ENCODE results near the gene PPBP.

Gene PPBP, protein sequence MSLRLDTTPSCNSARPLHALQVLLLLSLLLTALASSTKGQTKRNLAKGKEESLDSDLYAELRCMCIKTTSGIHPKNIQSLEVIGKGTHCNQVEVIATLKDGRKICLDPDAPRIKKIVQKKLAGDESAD

DNA sequence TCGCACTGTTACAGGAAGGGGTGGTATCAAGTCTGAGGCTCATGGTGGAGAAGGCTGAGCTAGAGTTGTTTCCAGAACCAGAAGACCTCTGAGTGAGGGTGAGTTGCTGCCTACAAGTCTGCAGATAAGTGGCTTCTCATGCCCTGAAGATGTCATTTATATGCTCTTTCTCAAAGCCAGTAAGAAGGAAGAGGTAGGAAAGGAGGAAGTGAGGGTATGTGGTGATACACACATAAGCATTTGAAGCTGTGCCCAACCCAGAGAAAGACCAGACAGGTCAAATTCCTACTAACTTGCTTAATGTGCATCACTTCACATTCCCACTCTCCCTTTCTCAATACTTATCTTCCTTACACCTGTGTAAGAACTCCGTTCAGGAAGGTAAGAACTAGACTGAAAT, at the start of gene PPBP:
PPBP (minus strand) TSS at position 130 of the 400 bp plus-strand sequence; CDS start at position 43, 87 bp downstream.
- no peak for DNase-seq

DNA sequence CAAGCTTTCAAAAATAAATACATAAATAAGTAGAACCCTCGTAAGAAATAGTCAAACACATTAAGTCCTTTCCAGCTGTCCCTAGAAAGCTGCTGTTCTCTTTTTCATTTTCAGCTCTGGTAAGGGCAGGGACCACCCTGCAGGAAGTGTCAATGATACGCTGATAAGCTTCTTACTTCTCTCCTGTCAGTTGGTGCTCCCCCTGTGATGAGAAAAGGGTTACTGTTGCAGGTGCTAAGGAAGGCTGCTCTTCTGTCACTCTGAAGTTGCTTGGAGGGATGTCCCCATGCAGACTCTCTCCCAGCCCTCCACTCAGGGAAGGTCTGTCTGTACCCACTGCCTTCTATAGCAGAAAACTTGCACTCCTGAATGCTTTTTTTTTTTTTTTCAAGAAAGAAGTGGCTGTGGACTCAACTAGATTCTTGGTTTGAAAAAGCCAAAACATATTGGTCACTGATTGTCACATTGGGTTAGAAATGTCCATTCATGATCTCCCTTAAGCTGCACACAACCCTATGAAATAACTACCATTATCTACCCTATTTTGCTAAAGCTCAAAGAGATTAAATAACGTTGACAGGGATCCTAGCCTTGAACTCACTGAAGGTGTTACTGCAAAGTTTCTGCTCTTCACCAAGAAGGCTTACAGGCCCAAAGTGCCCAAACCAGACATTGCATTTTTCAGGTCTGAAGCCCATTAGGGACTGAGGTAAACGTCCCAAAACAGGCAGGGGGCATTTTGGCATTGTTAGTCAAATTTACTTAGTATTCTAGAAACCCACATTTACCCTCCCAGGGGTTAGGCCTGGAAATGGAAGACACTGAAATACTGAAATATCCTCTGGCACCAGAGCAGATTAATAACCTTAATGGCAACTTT, 49.3 kb upstream of the PPBP start:
- no peak for DNase-seq

DNA sequence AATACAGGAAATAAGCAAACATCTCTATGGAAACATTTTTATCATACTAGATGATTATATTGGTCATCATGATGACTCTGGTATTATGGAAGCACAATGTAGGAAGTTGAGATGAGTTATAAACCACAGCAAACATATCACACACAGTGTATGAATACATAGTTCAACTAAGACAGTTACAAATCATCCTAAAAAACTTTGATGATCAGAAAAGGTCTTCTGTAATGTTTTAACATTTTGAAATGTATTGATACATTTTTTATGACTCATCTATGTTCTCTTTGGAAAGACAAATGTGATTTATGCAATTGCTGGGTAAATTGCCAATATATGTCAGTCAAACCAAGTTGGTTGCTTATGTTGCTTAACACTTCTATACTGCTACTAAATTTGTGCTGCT, 45.7 kb upstream of the PPBP start:
- no peak for DNase-seq

DNA sequence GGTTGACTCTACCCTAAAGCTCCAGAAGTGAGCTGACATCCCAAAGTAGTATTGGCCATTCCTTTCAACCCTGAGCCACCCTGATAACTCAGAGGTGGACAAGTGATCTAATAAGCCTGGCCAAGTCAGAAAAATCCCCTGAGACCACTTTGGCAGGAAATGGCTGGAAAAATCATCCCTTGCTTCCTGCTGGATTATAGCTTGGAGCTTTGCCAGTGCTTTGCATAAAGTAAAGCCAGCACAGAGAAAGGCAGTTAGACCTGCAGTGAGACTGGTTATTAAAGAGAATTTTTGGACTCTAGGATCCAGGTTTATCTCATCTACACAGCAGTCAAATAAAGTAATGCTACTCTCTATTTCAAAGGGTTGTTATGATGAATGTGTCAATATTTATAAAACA, 44.1 kb upstream of the PPBP start:
- DNase-seq, result no peak

DNA sequence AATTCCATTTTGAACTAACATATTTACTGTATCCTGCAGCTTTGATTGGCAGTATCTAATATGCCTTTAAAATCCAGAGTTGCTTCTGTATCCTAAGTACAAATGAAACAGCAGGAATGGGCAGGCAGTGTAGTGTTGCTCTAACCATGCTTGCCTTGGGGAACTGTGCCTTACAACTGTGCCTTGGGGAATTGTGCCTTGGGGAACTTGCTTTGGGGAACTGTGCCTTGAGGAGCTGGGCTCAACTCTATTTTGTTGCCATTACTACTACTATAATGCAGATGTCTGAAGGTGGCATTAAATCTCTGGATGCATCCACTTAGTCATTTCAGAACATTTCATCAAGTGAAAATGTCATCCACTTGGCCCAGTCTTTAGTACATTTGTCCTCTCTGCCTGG, 43.6 kb upstream of the PPBP start:
- DNase-seq, result no peak

DNA sequence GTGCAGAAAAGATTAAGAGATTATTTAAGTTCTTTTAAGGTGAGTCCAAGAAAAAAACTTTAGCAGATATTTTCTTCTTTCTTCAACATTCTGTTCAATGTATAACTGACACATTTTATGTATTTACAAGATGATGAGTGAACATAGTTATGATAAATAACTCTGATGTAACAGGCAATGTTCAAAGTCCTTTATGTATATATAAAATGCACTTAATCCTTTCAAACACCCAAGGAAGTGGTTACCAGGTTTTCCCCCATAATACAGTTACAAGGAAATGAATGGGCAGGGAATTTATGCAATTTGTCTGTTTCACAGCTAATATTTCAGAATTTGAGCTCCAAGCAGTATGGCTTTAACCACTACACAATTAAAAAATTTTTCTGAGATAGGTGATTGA, 42.3 kb upstream of the PPBP start:
- DNase-seq, result no peak

DNA sequence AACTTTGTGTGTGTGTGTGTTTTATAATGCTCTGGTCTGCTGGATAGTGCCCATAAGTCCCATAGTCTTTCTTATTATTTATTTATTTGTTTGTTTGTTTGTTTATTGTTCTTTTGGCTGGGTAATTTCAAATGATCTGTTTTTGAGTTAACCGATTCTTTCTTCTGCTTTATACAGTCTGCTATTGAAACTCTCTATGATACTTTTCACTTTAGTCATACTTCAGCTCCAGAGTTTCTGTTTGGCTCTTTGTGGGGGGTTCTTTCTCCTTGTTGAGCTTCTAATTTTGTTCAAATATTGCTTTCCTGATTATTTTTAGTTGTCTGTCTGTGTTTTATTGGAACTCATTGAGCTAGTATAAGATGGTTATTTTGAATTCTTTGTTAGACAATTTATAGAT, 40.5 kb upstream of the PPBP start:
- DNase-seq, result no peak

DNA sequence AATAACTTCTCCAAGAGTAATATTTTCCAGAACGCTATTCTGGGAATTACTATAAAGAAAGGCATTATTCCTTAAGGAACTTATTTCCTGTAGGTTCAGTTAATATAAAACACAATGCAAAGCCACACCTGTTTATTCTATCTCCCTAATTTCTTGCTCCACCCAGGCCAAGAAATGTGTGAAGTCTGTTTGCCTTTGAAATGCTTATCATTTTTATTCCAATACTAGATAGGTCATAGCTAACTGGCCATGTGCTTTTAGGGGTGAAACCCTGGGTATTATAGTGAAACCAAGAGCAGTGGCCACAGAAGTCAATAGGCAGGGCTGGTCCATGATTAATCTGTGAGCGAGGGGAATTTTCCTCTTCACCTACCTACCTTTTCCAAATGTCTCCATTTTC, 35.7 kb upstream of the PPBP start:
- no peak for DNase-seq

DNA sequence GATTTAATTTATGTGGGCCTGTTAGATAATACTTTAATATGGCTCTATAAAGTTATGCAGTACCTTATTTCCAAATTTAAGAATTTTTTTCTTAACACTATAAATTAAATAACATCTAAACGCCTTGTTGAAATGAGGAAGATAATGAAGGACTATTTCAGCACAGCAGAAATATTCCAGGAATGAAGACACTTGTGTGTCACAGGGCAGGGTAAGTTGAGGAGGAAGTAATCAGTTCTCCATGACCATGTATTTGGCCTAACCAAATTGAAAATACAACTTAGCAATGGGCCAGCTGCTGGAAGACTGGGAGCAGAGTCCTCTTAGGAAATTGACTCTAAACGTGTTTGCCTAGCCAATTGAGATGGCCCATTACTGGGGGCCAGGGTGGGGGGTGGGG, 33.6 kb upstream of the PPBP start:
- no peak for DNase-seq

DNA sequence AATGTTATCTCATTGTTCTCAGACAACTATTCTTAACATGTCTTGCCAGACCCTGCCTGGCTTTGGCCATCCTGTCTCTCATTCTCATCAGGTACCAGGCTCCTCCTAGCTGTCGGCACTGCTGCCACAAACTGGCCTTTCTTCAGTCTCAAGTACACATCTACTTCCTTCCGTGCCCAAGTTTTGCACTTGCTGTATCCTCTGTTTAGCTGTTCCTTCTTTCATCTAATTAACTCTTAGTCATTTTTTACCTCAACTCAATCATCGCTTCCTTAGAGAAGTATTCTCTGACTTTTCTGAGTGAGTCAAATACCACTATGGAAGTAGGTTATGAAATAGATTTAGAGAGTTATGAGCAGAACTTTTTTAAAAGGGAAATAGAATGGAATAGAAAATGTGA, 30.8 kb upstream of the PPBP start:
- no peak for DNase-seq

DNA sequence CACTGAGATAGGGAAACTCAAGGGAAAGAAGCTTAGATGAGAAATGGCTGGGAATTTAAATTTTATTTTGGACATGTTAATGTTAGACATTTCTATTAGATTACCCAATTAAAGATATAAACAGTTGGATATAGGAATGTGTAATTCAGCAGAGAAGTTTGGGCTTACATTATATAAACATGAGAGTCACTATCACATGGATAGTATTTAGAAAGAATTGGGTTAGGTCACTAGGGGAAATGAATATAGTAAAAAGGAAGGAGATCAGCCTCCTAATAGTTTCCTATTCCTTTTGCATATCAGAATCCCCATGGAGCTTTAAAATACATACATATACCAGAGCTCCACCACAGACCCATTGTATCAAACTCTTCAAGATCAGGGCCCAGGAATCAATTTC, 30.1 kb upstream of the PPBP start:
- no peak for DNase-seq

DNA sequence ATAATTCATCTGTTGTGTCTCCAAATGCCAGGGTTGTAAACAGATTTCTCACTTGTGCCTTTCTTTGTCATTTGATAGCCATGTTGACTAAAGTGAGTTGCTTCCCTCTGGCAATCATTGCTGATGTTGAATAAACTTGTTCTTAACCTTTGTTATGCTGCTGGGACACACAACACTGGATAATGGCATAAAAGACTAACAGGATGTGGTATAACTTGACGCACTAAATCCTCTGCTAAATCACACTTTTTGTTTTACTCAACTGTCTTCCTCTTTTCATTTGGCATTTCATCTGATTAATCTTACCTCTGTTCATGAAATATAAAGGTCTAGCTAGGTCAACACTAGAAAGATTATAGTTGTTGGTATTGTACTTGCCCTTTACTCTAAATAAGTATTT, 28.1 kb upstream of the PPBP start:
- DNase-seq, result no peak

DNA sequence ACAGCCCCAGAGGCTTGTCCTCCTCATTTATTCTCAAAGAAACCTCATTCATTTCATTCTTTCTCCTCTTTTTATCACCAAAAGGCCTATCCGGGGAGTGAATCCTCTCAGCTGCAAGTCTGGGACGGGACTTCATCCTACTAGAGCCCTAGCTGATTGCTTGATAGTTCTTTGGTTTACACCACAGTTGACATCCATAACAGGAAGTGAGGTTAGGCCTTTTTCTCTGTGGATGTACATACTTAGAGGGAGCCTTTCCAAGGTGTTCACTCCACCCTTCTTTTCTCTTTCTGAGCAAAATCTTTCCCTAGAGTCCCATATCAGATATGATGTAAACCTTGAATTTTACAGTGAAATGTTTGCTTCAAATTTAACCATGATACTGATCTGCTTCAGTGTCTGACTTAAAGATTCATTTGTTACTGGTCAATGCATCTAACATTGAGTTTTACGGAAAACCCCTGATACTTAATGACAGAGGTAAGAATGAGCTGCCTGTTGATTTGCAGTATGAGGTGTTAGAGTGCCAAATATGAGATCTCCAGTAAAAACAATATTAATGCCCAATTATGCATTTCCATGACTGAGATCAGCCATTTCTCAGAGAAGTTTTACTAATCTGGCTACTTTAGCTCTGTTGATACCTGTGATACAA, 27.3 kb upstream of the PPBP start:
- no peak for DNase-seq

DNA sequence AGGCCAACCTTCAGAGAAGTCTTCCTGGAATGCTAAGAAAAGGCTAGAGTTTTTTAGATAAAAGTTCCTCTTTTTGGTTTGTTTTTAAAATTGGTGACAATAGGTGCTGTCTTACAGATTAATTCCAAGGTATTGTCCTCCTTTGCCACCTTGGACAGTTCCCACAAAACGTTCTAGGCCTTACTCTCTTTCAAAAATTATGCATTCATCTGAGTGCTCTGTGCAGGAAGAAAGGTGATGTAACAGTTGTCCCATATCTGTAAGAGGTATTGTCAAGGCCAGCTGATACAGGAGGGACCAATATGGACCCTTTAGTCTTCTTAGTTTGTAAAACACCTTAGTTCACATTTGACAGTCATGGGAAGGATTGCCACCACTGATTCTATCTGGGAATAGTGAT, 26.3 kb upstream of the PPBP start:
- no peak for DNase-seq

DNA sequence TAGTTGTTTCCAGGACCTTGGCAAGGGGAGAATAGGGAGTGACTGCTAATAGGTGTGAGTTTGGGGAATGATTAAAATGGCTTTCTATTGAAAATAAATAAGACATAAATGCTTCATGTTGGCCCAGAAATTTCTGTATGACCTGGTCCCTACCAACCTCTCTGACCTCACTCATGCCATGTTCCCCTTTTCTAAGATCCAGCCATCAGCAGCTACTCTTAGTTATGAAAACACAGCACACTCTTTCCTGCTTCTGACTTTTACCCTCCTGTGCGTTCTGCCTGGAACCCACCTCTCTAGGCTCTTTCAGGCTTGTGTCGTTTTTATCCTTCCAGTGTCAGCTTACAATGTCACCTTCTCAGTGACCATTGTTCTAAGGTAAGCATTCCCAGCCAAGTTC, 25.3 kb upstream of the PPBP start:
- no peak for DNase-seq

DNA sequence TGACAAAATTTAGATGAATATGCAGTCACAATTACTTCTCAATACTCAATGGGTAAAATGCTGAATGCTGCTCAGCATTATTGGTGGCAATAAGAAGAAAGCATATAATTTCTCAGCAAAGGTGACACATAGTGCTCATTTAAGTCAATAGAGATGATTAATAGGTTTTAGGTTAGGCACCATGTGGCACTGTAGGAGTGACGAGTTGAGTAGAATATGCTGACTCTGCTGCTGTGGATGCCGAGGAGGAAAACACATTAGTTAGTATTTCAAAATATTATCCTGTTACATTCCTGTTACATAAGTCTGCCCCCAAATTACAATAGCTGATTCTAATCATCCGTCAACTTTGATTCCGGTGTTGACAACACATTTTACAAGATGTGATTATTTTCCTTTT, 24.1 kb upstream of the PPBP start:
- no peak for DNase-seq

DNA sequence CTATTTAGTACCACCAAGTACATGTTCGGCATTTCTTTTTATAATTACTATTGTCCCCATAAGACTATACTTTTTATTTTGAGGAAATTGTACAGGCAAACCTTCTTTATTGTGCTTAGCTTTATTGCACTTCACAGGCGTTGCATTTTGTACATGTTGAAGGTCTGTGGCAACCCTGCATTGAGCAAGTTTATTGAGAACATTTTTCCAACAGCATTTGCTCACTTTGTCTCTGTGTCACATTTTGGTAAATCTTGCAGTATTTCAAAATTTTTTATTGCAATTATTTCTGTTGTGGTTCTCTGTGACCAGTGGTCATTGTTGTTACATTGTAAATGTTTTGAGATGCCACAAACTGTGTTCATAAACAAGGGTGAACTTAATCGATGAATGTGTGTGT, 21.3 kb upstream of the PPBP start:
- no peak for DNase-seq

DNA sequence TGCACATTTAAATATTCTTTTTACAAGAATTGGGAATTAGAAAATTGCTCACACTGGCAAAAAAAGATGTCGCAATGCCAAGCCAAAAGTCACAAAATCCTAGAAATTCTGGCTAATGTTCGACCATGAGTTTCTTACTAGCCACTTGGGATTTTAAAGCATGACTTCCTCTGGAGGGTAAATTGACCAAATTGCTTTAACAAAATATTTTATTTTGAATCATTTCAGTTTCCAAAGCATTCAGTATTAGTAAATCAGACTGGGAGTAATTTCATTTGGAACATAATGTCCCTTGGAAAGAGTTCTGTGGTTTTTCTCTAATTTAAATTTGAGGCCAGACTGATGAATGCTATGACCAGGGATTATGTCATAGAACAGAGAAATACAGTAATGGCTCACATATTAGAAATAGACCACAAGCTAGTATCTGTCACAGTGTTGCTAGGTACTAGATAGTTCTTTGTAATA, 18.1 kb upstream of the PPBP start:
- DNase-seq, result no peak

DNA sequence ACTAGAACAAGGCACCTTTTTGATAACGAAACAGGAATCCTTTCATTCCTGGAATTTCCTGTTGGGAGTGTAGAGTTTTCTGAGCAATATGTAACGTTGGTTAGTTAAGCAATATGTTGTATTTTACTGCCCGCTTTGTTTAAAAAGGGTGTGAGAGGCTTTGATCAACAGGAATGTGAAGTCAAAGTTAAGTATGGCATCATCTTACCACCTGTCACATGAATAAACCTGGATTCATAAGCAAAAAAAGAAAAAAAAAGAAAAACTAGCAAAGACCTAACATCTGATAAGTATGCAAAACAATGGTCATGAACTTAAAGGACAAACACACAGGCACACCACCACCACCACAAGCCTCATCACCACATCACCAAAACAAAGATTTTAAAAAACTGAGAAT, 17.5 kb upstream of the PPBP start:
- no peak for DNase-seq

DNA sequence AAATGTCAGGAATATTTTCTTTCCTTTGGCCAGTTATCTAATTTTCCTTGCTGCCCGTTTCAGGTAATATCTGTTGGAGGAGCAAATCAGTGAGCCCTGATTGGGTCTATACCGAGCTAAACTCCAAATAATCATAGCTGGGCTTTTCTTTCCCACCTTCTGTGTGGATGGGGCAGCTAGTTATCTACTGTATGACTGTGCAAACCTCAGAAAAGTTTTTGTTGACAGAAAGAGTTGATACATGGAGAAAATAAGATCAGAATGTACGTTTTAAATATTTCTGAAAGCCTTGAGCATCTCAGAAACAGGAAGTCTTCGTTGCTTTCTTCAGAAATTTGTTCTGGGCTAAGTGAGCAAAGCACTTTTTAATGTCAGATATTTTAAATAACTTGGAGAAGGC, 16.7 kb upstream of the PPBP start:
- DNase-seq, result no peak

DNA sequence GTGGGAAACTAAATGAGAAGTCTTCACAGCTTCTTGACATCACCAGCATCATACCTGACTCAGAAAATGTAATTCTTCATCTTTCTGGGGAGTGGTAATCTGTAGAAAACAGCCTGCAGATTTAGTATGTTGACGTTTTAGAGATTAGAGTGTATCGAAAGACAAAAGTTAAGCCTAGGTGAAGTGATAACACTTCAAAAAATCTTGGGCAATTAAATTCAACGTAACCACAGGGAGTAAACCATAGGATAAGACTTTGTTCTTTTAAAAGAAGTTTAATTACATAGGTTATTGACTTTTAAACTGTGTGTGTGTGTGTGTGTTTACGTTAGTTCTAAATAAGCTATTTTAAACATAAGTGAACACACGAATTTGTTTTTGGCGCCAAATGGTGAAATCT, 12.3 kb upstream of the PPBP start:
- DNase-seq, result no peak

DNA sequence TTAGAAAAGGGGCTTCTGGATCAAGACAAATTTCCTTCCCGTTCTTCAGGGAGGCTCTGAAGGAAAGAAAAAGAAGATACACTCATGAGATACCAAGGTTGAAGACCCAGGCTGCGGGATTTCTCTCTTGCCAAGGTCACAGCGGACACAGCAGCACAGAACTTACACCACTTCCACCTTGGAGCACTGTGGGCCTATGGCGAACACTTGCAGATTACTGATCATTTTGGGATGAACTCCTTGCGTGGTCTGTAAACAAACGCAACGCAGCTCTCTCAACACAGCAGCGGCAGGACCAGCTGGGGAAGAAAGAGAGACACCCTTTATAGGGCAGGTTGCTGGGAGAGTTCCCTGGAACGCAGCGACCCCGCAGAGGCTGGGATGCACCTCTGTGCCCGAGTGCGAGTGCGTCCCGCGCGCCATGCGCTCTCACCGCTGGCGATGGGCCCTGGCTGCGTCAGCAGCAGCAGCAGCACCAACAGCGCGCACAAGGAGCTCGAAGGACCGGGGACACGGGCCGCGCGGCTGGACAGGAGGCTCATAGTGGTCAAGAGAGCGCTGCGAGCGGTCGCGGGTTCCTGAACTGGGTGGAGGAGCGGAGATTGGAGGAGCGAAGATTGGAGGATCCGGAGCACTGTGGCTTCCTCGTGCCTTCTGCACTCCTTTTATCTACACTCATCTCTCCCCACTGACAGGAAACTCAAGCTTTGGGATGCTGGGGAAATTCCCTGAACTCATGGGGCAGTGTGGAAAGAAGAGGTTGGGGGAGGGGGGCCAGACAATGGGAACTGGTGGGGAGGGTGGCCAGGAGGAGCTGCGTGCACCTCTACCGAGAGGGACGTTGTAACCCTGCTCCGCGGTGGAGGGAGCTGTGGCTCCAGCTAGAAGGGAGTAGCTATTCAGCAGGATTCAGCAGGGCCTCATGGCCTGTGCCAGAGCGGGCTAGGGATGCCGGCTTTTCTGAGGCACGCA, 10.3 kb upstream of the PPBP start, which contains the start of gene CXCL5:
CXCL5 (minus strand) TSS at position 638 of the 972 bp plus-strand sequence; CDS start at position 542, 96 bp downstream.
- no peak for DNase-seq

DNA sequence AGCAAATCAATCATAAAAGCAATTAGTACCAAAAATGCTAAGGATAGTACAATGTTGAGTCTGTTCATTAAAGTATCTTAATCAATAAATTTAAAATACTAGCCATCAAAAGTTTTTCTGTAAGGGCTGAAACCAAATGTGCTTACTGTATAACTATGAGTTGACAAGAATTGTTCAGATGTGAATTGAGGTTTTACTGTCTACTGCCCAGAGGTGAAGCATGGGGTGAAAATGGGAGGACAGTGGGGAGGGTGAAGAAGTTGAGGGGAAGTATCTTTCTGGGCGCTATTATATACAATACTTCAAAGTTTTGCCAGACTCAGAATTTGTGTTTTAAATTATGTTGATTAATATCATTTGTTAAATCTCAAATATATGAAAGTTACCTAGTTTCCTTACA, 4.1 kb upstream of the PPBP start:
- DNase-seq, result no peak

All from NCI-H1417 treated with DMSO at 0.1 percent for 48 hours (cell line).